HG03354 (cell line): Measurements from ENCODE around the gene EPB42.
A peak's percentile ranks its signal among the peaks of the same experiment; 100 is the strongest.
"Not testable (repeated sequence)": the region's sequence is repeated elsewhere in the genome, so short reads cannot be mapped to it uniquely, and the experiment has no call there.

ENCODE experiments used
- ATAC-seq: cut with Tn5 transposase; IDR thresholded peaks from one replicate; pipeline ENCODE4 v1.9.1; 2021; ENCODE audit warnings: mild to moderate bottlenecking; ENCODE audit not compliant: unreplicated experiment, poor library complexity, severe bottlenecking

Gene EPB42

GRCh38 chr15:43194795-43195194, 26.0 kb downstream of the EPB42 start:
- no peak for ATAC-seq

DNA sequence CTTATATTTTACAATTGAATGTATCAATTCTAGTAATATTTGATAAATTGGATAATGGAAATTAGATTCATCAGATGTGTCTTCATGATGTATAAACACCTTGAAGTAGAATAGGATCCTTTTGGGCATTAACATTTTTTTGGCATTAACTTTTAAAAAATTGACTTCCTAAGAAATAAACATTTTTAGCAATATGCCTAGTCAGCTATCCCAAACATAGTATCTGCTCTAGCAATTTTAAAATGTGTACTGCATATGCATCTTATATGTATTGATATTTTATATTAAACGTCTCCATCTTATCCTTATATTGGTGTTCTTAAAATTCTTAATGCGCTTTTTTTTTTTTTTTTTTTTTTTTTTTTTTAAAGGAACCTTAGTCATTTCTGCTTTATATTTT, 27.1 kb downstream of the EPB42 start:
- ATAC-seq = no peak

DNA sequence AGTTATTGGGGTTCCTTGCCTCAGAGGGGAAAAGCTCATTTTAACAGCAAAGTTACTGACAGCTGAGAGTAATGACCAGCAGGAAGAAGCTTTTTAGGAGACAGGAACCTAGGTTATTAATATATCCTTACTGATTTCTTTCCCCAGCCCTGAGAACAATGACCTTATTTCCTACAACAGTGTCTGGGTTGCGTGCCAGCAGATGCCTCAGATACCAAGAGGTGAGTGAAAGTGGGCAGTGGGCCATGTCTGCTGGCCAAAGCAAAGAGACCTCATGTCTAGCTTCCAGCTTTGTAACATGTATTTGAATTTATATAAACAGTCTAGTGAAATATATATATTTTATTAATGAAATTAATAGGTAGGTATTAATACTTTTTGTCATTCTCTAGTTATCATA, 30.6 kb downstream of the EPB42 start:
- ATAC-seq = no peak

GRCh38 chr15:43189296-43189695, 31.5 kb downstream of the EPB42 start:
- no peak for ATAC-seq

- ATAC-seq = no peak
Observed at GRCh38 chr15:43187544-43188155, 33.2 kb downstream of the EPB42 start.

DNA sequence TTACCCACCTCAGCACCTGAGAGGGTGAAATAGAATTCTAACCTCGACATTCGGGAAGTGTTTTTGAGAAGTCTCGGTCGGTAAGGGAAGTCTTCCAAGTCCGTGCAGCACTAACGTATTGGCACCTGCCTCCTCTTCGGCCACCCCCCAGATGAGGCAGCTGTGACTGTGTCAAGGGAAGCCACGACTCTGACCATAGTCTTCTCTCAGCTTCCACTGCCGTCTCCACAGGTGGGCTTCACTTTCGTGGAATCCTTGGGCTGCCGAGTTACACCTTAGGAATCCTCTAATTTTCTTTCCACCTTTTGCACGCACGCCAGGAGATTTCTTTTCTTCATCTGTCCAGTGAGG, 34.8 kb downstream of the EPB42 start:
- peak; percentile 19 for ATAC-seq

DNA sequence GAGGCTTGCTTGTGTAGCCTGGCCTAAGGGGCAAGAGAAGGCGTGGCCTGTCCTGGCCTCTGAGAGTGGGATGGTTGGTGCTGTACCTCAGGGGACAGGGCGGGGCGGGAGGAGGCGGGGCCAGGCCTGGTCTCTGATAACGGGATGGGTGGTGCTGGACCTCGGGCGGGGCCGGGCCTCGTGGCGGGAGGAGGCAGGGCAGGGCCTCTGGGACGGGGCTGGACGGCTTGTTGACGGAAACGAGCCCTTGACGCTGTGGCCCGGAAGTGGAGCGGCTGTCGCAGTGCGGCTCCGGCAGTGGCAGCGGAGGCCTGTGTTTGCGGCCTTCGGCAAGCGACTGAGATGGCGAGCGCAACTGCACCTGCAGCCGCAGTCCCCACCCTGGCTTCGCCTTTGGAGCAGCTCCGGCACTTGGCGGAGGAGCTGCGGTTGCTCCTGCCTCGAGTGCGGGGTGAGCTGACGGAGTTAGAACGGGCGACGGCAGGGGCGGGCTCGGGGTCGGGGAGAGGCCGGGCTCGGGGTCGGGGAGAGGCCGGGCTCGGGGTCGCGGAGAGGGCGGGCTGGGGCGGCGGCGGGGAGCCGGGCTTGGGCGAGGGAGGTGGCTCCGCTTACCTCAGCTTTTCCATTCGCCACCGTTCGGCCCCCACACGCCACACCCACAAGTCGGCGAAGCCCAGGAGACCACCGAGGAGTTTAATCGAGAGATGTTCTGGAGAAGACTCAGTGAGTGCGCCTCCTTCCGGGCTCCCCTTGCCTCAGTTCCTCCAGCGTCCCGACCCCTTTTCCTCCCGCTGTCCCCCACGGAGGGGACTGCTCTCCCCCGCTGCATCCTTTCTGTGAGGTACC, 35.4 kb downstream of the EPB42 start, which contains the start of gene CCNDBP1:
TSS of gene CCNDBP1 (plus strand) at position 247 of the 846 bp plus-strand sequence. CDS start at position 343, 96 bp downstream.
- peak; percentile 95 for ATAC-seq

GRCh38 chr15:43184407-43185124, 36.3 kb downstream of the EPB42 start:
- ATAC-seq = peak; percentile 2

DNA sequence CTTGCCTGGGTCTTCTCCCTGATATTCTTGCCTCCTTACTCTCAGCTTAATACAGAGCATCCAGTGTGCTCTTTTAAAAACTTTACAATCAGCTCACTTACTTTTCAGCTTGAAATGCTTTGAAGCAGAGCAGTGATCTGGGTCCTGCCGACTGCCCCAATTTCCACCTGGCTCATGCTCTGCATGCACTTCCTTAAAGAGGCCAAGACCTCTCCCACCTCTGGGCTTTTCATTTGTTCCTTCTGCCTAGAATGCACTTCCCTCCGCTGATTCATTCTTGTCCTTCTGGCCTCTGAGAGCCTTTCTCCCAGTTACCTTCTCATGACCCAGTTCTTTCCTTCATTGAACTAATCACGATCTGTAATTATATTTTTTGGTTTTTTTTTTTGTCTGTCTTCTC, 37.5 kb downstream of the EPB42 start:
- no peak for ATAC-seq

DNA sequence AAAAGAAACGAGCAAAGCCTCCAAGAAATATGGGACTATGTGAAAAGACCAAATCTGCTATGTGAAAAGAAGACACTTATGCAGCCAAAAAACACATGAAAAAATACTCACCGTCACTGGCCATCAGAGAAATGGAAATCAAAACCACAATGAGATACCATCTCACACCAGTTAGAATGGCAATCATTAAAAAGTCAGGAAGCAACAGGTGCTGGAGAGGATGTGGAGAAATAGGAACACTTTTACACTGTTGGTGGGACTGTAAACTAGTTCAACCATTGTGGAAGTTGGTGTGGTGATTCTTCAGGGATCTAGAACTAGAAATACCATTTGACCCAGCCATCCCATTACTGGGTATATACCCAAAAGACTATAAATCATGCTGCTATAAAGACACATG, 43.7 kb downstream of the EPB42 start:
- not testable (repeated sequence) for ATAC-seq

DNA sequence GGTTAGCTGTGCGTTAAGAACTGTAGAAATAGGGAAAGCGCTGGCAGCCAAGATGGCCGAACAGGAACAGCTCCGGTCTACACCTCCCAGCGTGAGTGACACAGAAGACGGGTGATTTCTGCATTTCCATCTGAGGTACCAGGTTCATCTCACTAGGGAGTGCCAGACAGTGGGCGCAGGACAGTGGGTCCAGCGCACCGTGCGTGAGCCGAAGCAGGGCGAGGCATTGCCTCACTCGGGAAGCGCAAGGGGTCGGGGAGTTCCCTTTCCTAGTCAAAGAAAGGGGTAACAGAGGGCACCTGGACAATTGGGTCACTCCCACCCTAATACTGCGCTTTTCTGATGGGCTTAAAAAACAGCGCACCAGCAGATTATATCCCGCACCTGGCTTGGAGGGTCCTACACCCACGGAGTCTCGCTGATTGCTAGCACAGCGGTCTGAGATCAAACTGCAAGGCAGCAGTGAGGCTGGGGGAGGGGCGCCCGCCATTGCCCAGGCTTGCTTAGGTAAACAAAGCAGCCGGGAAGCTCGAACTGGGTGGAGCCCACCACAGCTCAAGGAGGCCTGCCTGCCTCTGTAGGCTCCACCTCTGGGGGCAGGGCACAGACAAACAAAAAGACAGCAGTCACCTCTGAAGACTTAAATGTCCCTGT, 45.0 kb downstream of the EPB42 start:
- ATAC-seq = not testable (repeated sequence)

- no peak for ATAC-seq
Observed at GRCh38 chr15:43169888-43170287, 50.9 kb downstream of the EPB42 start.

DNA sequence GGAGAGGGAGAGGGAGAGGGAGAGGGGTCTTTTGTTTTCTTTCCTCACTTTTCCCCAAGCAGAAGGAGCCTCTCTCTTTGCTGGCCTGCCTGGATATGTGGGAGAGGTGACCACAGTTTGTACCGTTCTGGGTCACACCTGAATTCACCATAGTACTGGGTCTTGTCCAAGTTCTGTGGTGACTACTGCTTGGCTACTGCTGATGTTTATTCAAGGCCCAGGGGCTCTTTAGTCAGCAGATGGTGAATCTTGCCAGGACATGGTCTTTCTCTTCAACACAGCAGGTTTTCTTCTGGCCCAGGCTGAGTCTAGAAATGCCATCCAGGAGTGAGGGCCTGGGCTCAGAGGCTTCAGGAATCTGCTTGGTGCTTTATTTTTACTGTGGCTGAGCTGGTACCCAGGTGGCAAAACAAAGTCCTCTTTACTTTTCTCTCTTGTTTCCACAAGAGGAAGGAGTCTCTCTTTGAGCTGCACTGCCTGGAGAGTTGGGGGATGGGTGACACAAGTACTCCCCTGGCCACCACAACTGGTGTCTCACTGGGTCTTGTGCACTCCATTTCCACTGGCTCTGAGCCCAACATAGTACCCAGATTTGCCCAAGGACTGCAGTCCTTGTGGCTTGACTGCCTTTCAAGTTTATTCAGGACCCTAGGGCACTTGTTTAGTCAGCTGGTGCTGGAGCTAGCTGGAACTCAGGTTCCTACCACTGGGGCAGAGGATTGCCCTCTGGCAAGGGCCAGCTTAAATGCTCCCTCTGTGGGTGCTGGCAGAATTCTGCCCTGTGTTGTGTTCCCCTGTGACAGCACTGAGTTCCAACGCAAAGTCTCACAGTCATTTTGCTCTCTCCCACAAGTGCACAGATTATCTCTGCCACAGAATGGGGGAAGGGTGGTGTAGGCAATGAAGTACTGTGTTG, 52.4 kb downstream of the EPB42 start:
- ATAC-seq = no peak

- not testable (repeated sequence) for ATAC-seq
Observed at GRCh38 chr15:43167261-43167660, 53.6 kb downstream of the EPB42 start.

GRCh38 chr15:43165801-43166325, 55.0 kb downstream of the EPB42 start:
- ATAC-seq = no peak

DNA sequence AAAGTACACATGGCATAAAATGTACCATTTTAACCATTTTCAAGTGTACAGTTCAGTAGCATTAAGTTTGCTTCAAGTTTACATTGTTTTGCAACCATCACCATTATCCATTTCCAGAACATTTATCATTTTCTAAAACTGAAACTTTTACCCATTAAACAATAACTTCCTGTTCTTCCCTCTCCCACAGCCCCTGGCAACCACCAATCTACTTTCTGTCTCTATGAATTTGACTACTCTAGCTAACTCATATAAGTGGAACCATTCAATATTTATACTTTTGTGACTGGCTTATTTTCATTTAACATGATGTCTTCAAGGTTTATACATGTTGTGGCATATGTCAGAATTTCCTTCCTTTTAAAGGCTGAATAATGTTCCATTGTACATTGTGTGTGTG, 67.5 kb downstream of the EPB42 start:
- ATAC-seq = no peak

- no peak for ATAC-seq
Observed at GRCh38 chr15:43151688-43152087, 69.1 kb downstream of the EPB42 start.

DNA sequence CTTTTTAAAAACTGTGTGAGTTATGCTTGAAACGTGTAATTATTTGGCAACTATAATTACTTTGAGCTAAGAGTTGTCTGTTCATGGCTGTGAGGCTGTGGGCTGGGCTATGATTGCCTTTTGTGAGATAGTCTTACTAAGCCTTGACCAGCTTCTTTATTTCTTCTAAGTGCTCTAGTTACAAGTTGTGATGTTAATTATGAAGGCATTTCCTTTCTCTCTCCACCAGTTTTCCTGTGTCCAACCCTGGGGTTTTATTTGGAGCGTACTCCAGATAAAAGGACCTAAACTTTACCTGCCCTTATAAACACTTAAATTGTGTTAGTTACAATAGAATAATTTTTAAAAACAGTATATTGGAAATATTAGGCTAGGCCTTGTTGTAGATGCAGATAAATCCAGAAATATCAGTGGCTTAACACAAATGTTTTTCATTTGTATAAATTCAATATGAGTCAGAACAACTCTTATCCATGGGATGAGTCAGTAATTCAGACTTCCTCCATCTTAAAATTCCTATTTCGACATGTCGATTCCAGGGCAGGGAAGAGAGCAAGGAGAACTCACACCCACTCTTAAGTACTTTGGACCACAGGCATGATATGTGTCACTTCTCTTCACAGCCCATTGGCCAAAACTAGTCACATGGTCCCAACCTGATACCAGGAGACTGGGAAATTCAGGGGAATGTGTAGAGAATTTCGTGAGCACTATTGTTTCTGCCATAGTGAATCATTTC, 70.5 kb downstream of the EPB42 start:
- no peak for ATAC-seq
